ENCODE data around the gene MEF2D. TPM values are rescaled to one million over a fixed set of nuclear protein-coding genes. Genes with fewer than 3 reads are reported as not detected.

Gene MEF2D
- total RNA-seq, 2 experiments from 2014 or later, result 49.5 to 52.1 TPM

GRCh38 chr1:156490401-156491032, 10.1 kb downstream of the MEF2D start:
- no peaks in the 10 kb centered on the region for H3K27me3 Mint-ChIP-seq
- ChIA-PET CTCF (interaction anchor here (0.9 to 4.2 kb wide), 6 partner anchors 10 to 115 kb away, joined by 3 to 40 read pairs (median 6); no protein-coding TSS in a partner anchor), POLR2A (interaction anchor here (0.9 to 13.8 kb wide), 6 partner anchors 9 to 101 kb away, joined by 3 to 286 read pairs (median 8); partner anchors contain the start of genes MEF2D and NAXE)
- DNase-seq, result no peak
- H3K4me1 Mint-ChIP-seq, result peaks cover 77% of the 10 kb centered on the region
- H3K27ac Mint-ChIP-seq, result peak overlapping the region; percentile 52
- H3K4me3 Mint-ChIP-seq, result no peak overlapping the region
- no peaks in the 10 kb centered on the region for H3K9me3 Mint-ChIP-seq
- H3K36me3 Mint-ChIP-seq (ENCODE audit: low read depth), result peaks cover 26% of the 10 kb centered on the region

- ChIA-PET POLR2A (interaction anchor here (0.8 to 13.8 kb wide), 6 partner anchors 8 to 152 kb away, joined by 3 to 286 read pairs (median 9); partner anchors contain the start of gene MEF2D), CTCF (interaction anchor here (1.2 to 4.2 kb wide), 5 partner anchors 9 to 104 kb away, joined by 3 to 40 read pairs (median 6); no protein-coding TSS in a partner anchor)
- H3K27me3 Mint-ChIP-seq, result no peaks in the 10 kb centered on the region
- peaks cover 74% of the 10 kb centered on the region for H3K4me1 Mint-ChIP-seq
- H3K9me3 Mint-ChIP-seq, result no peaks in the 10 kb centered on the region
- H3K4me3 Mint-ChIP-seq, result no peak overlapping the region
- peak overlapping the region; percentile 65 for H3K27ac Mint-ChIP-seq
- no peak for DNase-seq
- H3K36me3 Mint-ChIP-seq (ENCODE audit: low read depth), result peaks cover 20% of the 10 kb centered on the region
Observed at GRCh38 chr1:156489935-156490293, 10.7 kb downstream of the MEF2D start.

- DNase-seq, result peak; percentile 43
- no peaks in the 10 kb centered on the region for H3K9me3 Mint-ChIP-seq
Observed at GRCh38 chr1:156489166-156489934, 11.2 kb downstream of the MEF2D start.

GRCh38 chr1:156488566-156489165, 11.9 kb downstream of the MEF2D start:
- Mint-ChIP-seq H3K4me1 (peaks cover 76% of the 10 kb centered on the region), H3K9me3 (no peaks in the 10 kb centered on the region), H3K27me3 (no peaks in the 10 kb centered on the region), H3K36me3 (ENCODE audit: low read depth) (peaks cover 18% of the 10 kb centered on the region), H3K4me3 (peak overlapping the region; percentile 49), H3K27ac (peak overlapping the region; percentile 65)
- ChIA-PET CTCF (interaction anchor here (0.7 to 4.2 kb wide), 8 partner anchors 8 to 103 kb away, joined by 3 to 40 read pairs (median 6); partner anchors contain the start of gene MEF2D), POLR2A (interaction anchor here (0.6 to 13.8 kb wide), 8 partner anchors 8 to 155 kb away, joined by 3 to 286 read pairs (median 6); partner anchors contain the start of genes MEF2D and NAXE)
- DNase-seq, result peak; percentile 51

More at GRCh38 chr1:156489166-156489934, 11.2 kb downstream of the MEF2D start:
- Mint-ChIP-seq H3K36me3 (ENCODE audit: low read depth) (peaks cover 18% of the 10 kb centered on the region), H3K4me3 (peak overlapping the region; percentile 49), H3K27me3 (no peaks in the 10 kb centered on the region), H3K4me1 (peaks cover 75% of the 10 kb centered on the region), H3K27ac (peak overlapping the region; percentile 65)
- POLR2A ChIA-PET, result interaction anchor here (0.6 to 13.8 kb wide), 9 partner anchors 8 to 155 kb away, joined by 3 to 286 read pairs (median 5); partner anchors contain the start of genes MEF2D and NAXE
- CTCF ChIA-PET, result interaction anchor here (0.7 to 4.2 kb wide), 10 partner anchors 9 to 103 kb away, joined by 3 to 40 read pairs (median 5); partner anchors contain the start of gene MEF2D

GRCh38 chr1:156487862-156488261, 12.7 kb downstream of the MEF2D start:
- H3K4me3 Mint-ChIP-seq, result no peak overlapping the region
- POLR2A ChIA-PET, result interaction anchor here (1.3 to 13.8 kb wide), 3 partner anchors 13 to 41 kb away, joined by 3 to 286 read pairs (median 5); partner anchors contain the start of gene MEF2D
- no peaks in the 10 kb centered on the region for H3K27me3 Mint-ChIP-seq
- H3K4me1 Mint-ChIP-seq, result peaks cover 73% of the 10 kb centered on the region
- DNase-seq, result peak; percentile 43
- CTCF ChIA-PET, result interaction anchor here (1.0 to 2.9 kb wide), 5 partner anchors 14 to 102 kb away, joined by 3 to 16 read pairs (median 5); partner anchors contain the start of gene MEF2D
- H3K27ac Mint-ChIP-seq, result peak overlapping the region; percentile 50
- H3K9me3 Mint-ChIP-seq, result no peaks in the 10 kb centered on the region
- H3K36me3 Mint-ChIP-seq (ENCODE audit: low read depth), result peaks cover 19% of the 10 kb centered on the region

- Mint-ChIP-seq H3K4me1 (peaks cover 71% of the 10 kb centered on the region), H3K4me3 (no peak overlapping the region), H3K27ac (no peak overlapping the region), H3K36me3 (ENCODE audit: low read depth) (peaks cover 25% of the 10 kb centered on the region), H3K27me3 (no peaks in the 10 kb centered on the region), H3K9me3 (no peaks in the 10 kb centered on the region)
- ChIA-PET CTCF (interaction anchor here (1.3 to 3.4 kb wide), 3 partner anchors 14 to 101 kb away, joined by 3 to 18 read pairs (median 4); partner anchors contain the start of gene MEF2D), POLR2A (interaction anchor here (1.2 to 13.8 kb wide), 4 partner anchors 14 to 105 kb away, joined by 3 to 286 read pairs (median 4); partner anchors contain the start of gene MEF2D)
- no peak for DNase-seq
Observed at GRCh38 chr1:156486421-156487344, 13.9 kb downstream of the MEF2D start.

GRCh38 chr1:156485984-156486383, 14.6 kb downstream of the MEF2D start:
- Mint-ChIP-seq H3K36me3 (ENCODE audit: low read depth) (peaks cover 31% of the 10 kb centered on the region), H3K27ac (no peak overlapping the region)

GRCh38 chr1:156484480-156485058, 16.0 kb downstream of the MEF2D start:
- Mint-ChIP-seq H3K36me3 (ENCODE audit: low read depth) (peaks cover 45% of the 10 kb centered on the region), H3K27me3 (no peaks in the 10 kb centered on the region), H3K4me1 (peaks cover 66% of the 10 kb centered on the region), H3K27ac (no peak overlapping the region), H3K9me3 (no peaks in the 10 kb centered on the region), H3K4me3 (no peak overlapping the region)
- ChIA-PET POLR2A (interaction anchor here (0.9 to 13.8 kb wide), 6 partner anchors 9 to 106 kb away, joined by 3 to 286 read pairs (median 4); partner anchors contain the start of gene MEF2D), CTCF (interaction anchor here (0.7 to 3.4 kb wide), 3 partner anchors 14 to 99 kb away, joined by 4 to 18 read pairs (median 4); partner anchors contain the start of gene MEF2D)
- no peak for DNase-seq

More at GRCh38 chr1:156485984-156486383, 14.6 kb downstream of the MEF2D start:
- Mint-ChIP-seq H3K4me3 (no peak overlapping the region), H3K4me1 (peaks cover 71% of the 10 kb centered on the region), H3K27me3 (no peaks in the 10 kb centered on the region), H3K9me3 (no peaks in the 10 kb centered on the region)
- POLR2A ChIA-PET, result interaction anchor here (0.8 to 13.8 kb wide), 5 partner anchors 15 to 106 kb away, joined by 3 to 286 read pairs (median 4); partner anchors contain the start of gene MEF2D
- no peak for DNase-seq
- CTCF ChIA-PET, result interaction anchor here (0.9 to 3.4 kb wide), 4 partner anchors 15 to 100 kb away, joined by 4 to 18 read pairs (median 4); partner anchors contain the start of gene MEF2D

- H3K4me3 Mint-ChIP-seq, result no peak overlapping the region
- H3K27ac Mint-ChIP-seq, result no peak overlapping the region
- H3K27me3 Mint-ChIP-seq, result no peaks in the 10 kb centered on the region
- H3K9me3 Mint-ChIP-seq, result no peaks in the 10 kb centered on the region
- H3K36me3 Mint-ChIP-seq (ENCODE audit: low read depth), result peaks cover 54% of the 10 kb centered on the region
- ChIA-PET POLR2A (interaction anchor here (1.5 to 13.8 kb wide), 3 partner anchors 8 to 26 kb away, joined by 4 to 286 read pairs (median 5); partner anchors contain the start of gene MEF2D), CTCF (interaction anchor here (1.3 to 3.4 kb wide), 3 partner anchors 15 to 42 kb away, joined by 4 to 18 read pairs (median 6); partner anchors contain the start of gene MEF2D)
- peaks cover 54% of the 10 kb centered on the region for H3K4me1 Mint-ChIP-seq
- no peak for DNase-seq
Observed at GRCh38 chr1:156483397-156483796, 17.2 kb downstream of the MEF2D start.

- peaks cover 55% of the 10 kb centered on the region for H3K36me3 Mint-ChIP-seq (ENCODE audit: low read depth)
- ChIA-PET POLR2A (interaction anchor here (2.5 to 13.8 kb wide), 2 partner anchors 9 to 18 kb away, joined by 12 to 286 read pairs; partner anchors contain the start of gene MEF2D), CTCF (interaction anchor here (1.0 to 3.8 kb wide), 6 partner anchors 17 to 90 kb away, joined by 5 to 48 read pairs (median 18); partner anchors contain the start of genes IQGAP3 and MEF2D)
- peaks cover 50% of the 10 kb centered on the region for H3K4me1 Mint-ChIP-seq
- H3K27me3 Mint-ChIP-seq, result no peaks in the 10 kb centered on the region
- no peak for DNase-seq
- no peak overlapping the region for H3K4me3 Mint-ChIP-seq
- no peak overlapping the region for H3K27ac Mint-ChIP-seq
- H3K9me3 Mint-ChIP-seq, result no peaks in the 10 kb centered on the region
Observed at GRCh38 chr1:156482276-156482675, 18.3 kb downstream of the MEF2D start.
